Lower lobe of right lung (tissue), 2 donors: ENCODE measurements around the gene REPS1. TPM values are rescaled to one million over a fixed set of nuclear protein-coding genes. Genes with fewer than 3 reads are reported as not detected.
A peak's percentile ranks its signal among the peaks of the same experiment; 100 is the strongest.

Experiments used
- ATAC-seq, 2 donors: fragments of 200-7000 bp; cut with Tn5 transposase; one replicate each; pipeline ENCODE4 v1.9.1; 2020 to 2022; ENCODE audit warnings: mild to moderate bottlenecking in 2 of 2, moderate library complexity in 2 of 2
- DNase-seq: peaks from one replicate; pipeline ENCODE4 v3.0.0-alpha.2; 2020
- H3K27ac ChIP-seq: fragments of 200-600 bp; one replicate; pipeline ENCODE4 v1.8.0; 2022
- H3K27me3 ChIP-seq: fragments of 200-600 bp; one replicate; pipeline ENCODE4 v1.8.0; 2022; ENCODE audit warnings: low read depth
- H3K36me3 ChIP-seq: fragments of 200-600 bp; one replicate; pipeline ENCODE4 v1.8.0; 2022; ENCODE audit warnings: mild to moderate bottlenecking
- H3K4me1 ChIP-seq: fragments of 200-600 bp; one replicate; pipeline ENCODE4 v1.8.0; 2022
- H3K4me3 ChIP-seq: fragments of 200-600 bp; one replicate; pipeline ENCODE4 v1.8.0; 2022; ENCODE audit warnings: mild to moderate bottlenecking
- H3K9me3 ChIP-seq: fragments of 200-600 bp; one replicate; pipeline ENCODE4 v1.8.0; 2022
- intact Hi-C: fragments of 100-400 bp; cut with DNase I; formaldehyde crosslinking; loops from one replicate; pipeline ENCODE4 v1.11.0; 2022
- total RNA-seq: library from RNA; stranded (reverse); fragmentation: NEBNext Ultra II Directional; extraction: Animal tissue kit (Norgen Biotek cat#: 25700); gene quantifications from one replicate; pipeline ENCODE4 v1.2.1, GENCODE V29; 2021
- TF ChIP-seq, protein P1 (sequence below): fragments of 200-600 bp; IDR thresholded peaks from one replicate; pipeline ENCODE4 v1.8.0; 2022; ENCODE audit warnings: antibody characterized with exemption, mild to moderate bottlenecking
- donor health status: DM: no; HTN: yes; CAD: no; lungs with severe emphysema.

The REPS1 gene
- total RNA-seq, 1 donor from 2014 or later = 39.1 TPM

DNA sequence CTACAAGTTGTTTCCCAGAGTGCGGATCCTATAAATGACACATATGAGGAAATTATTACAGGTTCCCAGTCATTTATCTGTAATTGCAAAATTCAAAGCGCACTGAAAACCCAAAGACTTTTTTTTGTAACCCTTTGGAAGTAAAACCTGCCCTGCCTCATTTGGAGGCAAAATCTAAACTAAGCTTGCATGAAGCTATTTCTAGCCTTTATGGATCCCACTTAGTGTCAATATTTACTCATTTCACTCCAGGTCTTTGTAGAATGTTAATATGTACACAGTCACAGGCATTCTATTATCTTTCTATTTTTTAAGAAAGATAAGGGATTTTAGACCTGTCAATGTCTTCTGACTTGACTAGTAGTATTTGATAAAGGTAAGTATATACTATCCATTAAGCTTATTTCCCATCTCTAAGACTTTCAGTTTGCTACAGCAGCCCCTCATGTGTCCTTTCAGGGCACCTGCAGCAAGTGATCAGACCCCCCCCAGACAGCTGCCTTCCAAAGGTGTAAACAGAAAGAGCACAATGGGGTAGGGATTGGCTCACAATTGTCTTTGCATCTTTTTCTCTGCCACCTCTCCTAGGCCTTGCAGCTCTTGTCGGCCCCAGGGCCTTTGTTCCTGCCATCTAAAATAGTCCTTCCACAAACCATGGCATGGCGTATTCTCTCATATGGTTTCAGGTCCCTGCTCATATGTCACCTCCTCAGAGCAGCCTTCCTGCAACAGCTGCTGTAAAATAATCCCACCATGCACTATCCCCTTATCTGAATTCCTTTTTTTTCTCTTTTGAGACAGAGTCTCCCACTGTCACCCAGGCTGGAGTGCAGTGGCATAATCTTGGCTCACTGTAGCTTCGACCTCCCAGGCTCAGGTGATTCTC, 1.3 kb upstream of the REPS1 start:
- ATAC-seq (no peak), DNase-seq (no peak)
- Histone ChIP-seq H3K9me3 (no peaks in the 10 kb centered on the region), H3K27me3 (no peaks in the 10 kb centered on the region), H3K36me3 (no peaks in the 10 kb centered on the region), H3K4me3 (no peak overlapping the region), H3K4me1 (peaks cover 36% of the 10 kb centered on the region), H3K27ac (no peak overlapping the region)
- intact Hi-C loops = loop anchor here (10.0 kb wide), 1 partner anchor 175 kb away; no protein-coding TSS in a partner anchor
- TF ChIP-seq, protein P1, sequence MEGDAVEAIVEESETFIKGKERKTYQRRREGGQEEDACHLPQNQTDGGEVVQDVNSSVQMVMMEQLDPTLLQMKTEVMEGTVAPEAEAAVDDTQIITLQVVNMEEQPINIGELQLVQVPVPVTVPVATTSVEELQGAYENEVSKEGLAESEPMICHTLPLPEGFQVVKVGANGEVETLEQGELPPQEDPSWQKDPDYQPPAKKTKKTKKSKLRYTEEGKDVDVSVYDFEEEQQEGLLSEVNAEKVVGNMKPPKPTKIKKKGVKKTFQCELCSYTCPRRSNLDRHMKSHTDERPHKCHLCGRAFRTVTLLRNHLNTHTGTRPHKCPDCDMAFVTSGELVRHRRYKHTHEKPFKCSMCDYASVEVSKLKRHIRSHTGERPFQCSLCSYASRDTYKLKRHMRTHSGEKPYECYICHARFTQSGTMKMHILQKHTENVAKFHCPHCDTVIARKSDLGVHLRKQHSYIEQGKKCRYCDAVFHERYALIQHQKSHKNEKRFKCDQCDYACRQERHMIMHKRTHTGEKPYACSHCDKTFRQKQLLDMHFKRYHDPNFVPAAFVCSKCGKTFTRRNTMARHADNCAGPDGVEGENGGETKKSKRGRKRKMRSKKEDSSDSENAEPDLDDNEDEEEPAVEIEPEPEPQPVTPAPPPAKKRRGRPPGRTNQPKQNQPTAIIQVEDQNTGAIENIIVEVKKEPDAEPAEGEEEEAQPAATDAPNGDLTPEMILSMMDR = no peak

DNA sequence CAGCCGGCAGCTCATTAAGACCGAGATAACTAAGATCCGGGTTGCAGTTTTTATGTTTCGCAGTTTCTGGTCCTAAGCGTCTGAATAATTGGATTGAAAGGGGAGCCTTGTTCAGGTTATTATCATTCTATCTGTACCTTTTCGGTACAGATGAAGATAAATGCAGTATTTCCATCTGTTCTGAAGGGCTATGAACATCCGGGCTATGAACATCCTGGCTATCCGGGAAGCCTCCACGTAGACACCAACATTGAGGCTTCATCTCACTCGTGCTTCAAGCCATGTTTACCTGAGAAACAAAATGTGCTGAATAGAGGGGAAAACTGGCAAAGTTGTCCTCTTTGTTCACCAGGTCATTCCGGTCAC, 399 bp upstream of the REPS1 start:
- intact Hi-C loops = loop anchor here (10.0 kb wide), 1 partner anchor 174 kb away; no protein-coding TSS in a partner anchor
- no peaks in the 10 kb centered on the region for H3K36me3 ChIP-seq
- ATAC-seq (peak in 1 of 2 donors; percentile 9), DNase-seq (no peak)
- TF ChIP-seq, protein P1 = no peak
- H3K4me3 ChIP-seq = peak overlapping the region; percentile 91
- no peaks in the 10 kb centered on the region for H3K9me3 ChIP-seq
- H3K4me1 ChIP-seq = peaks cover 41% of the 10 kb centered on the region
- no peaks in the 10 kb centered on the region for H3K27me3 ChIP-seq
- peak overlapping the region; percentile 96 for H3K27ac ChIP-seq

DNA sequence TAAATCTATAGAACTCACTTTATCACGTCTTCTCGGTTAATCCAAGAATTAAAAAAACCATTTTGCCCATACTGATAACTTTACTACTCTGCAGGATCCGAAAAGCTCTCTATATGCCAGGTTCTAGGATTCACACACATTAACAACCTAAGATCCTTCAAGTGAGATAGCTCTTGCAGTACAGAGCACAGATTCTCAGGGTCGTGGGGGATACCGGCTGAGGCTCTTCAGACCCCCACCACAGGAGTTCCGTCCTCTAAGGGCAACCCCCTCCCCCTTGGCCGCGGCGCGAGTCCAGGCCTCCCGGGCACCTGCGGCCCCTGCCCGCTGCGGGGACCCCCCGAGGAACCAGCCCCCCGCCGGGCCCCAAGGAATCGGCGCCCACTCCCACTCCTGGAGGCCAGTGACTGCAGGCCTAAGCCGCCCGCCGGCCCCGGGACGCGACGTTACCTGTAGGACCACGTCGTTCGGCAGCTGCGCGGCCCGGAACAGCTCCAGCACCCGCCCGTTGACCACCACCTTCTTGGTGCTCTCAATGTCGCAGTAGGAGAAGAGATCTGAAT, 892 bp downstream of the REPS1 start:
- TF ChIP-seq, protein P1 = no peak
- ATAC-seq (peak in 1 of 2 donors; percentile 18), DNase-seq (peak; percentile 64)
- Histone ChIP-seq H3K27me3 (no peaks in the 10 kb centered on the region), H3K27ac (peak overlapping the region; percentile 96), H3K36me3 (no peaks in the 10 kb centered on the region), H3K4me3 (peak overlapping the region; percentile 91), H3K9me3 (no peaks in the 10 kb centered on the region), H3K4me1 (peaks cover 54% of the 10 kb centered on the region)
- intact Hi-C loops = loop anchor here (10.0 kb wide), 1 partner anchor 172 kb away; no protein-coding TSS in a partner anchor

DNA sequence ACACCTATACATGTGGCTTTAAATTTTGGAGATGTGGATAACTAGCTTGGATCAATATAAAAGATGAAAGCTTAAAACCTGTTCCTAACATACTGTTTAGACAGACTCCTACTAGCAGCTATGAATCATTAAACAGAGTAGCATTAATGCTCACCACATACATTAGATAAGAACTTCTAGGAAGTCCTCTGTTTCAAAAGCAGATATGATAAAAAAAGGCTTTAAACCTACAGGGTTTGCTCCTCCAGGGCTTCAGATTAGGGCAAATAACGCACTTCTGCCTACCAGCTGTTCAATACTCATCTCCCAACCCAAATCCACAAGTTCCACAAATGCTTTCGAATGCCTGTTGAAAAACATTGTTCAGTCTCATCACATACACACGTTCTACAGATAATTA, 1.5 kb downstream of the REPS1 start:
- no peaks in the 10 kb centered on the region for H3K36me3 ChIP-seq
- no peak for DNase-seq
- H3K27ac ChIP-seq = no peak overlapping the region
- H3K27me3 ChIP-seq = no peaks in the 10 kb centered on the region
- H3K9me3 ChIP-seq = no peaks in the 10 kb centered on the region
- H3K4me3 ChIP-seq = peak overlapping the region; percentile 91
- H3K4me1 ChIP-seq = peaks cover 60% of the 10 kb centered on the region
- TF ChIP-seq, protein P1 = no peak
- intact Hi-C loops = loop anchor here (10.0 kb wide), 1 partner anchor 172 kb away; no protein-coding TSS in a partner anchor
- no peak for ATAC-seq

DNA sequence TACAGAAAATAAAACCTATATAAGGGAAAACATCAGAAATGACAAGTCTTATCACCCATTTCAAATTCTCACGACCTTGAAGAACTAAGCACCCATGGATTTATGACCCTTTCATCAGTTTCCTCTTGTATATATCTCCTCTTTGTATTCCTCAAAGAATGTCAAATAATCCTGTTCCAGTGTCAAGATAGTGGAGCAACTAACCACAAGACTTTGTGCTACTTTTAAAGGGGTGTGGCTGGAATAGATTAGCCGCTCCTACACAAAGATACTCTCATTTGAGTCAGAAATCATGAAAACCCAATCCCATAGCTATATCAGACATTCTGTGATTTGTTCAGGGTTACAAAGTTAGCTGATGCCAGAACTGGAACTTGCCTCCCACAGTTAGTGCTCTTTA, 6.6 kb downstream of the REPS1 start:
- ATAC-seq (no peak), DNase-seq (no peak)
- Histone ChIP-seq H3K27ac (no peak overlapping the region), H3K36me3 (no peaks in the 10 kb centered on the region), H3K4me1 (peaks cover 51% of the 10 kb centered on the region), H3K9me3 (no peaks in the 10 kb centered on the region), H3K27me3 (no peaks in the 10 kb centered on the region), H3K4me3 (no peak overlapping the region)
- intact Hi-C loops = loop anchor here (10.0 kb wide), 1 partner anchor 167 kb away; no protein-coding TSS in a partner anchor
- TF ChIP-seq, protein P1 = no peak
